GM23248 (cell line): Measurements from ENCODE around the gene FOSL2.

Experiments used
- EZH2 ChIP-seq: fragments of 200-600 bp; sonication (generic); IDR thresholded peaks from 2 replicates; pipeline ENCODE4 v1.6.1; 2018; ENCODE audit warnings: antibody characterized with exemption, mild to moderate bottlenecking; ENCODE audit not compliant: insufficient read depth, poor library complexity, severe bottlenecking
- EZH2phosphoT487 ChIP-seq: fragments of 200-600 bp; sonication (generic); IDR thresholded peaks from 2 replicates; pipeline ENCODE4 v1.6.1; 2018; ENCODE audit warnings: antibody characterized with exemption, moderate library complexity, mild to moderate bottlenecking, low read depth; ENCODE audit not compliant: insufficient read depth

- TF ChIP-seq EZH2, result no peak
- TF ChIP-seq EZH2phosphoT487, result no peak
Observed at GRCh38 chr2:28355521-28356094, 37.0 kb upstream of the FOSL2 start.
